Cerebellar nuclear complex (tissue), 1 donor: ENCODE measurements around the gene SOD1.

ENCODE experiments used
- DNase-seq, 2 experiments: peaks; one replicate each; lab custom pipeline; 2025; lab: John Stamatoyannopoulos, UW

The SOD1 gene

GRCh38 chr21:31684918-31685317 is 25.4 kb downstream of the SOD1 start:
- DNase-seq, result no peak

- DNase-seq, result peak; percentile 2 to 53
Measured at GRCh38 chr21:31686272-31686915, 26.9 kb downstream of the SOD1 start.

- DNase-seq, result no peak
Measured at GRCh38 chr21:31687108-31687507, 27.6 kb downstream of the SOD1 start.

- DNase-seq, result no peak
Measured at GRCh38 chr21:31688603-31689368, 29.3 kb downstream of the SOD1 start.

- no peak for DNase-seq
Measured at GRCh38 chr21:31693222-31693621, 33.7 kb downstream of the SOD1 start.

GRCh38 chr21:31696424-31696823 is 36.9 kb downstream of the SOD1 start:
- no peak for DNase-seq

GRCh38 chr21:31698461-31698860 is 39.0 kb downstream of the SOD1 start:
- DNase-seq, result no peak

GRCh38 chr21:31700040-31700439 is 40.5 kb downstream of the SOD1 start:
- no peak for DNase-seq

- no peak for DNase-seq
Measured at GRCh38 chr21:31706562-31706961, 47.1 kb downstream of the SOD1 start.

- no peak for DNase-seq
Measured at GRCh38 chr21:31707499-31707898, 48.0 kb downstream of the SOD1 start.

GRCh38 chr21:31708541-31708940 is 49.0 kb downstream of the SOD1 start:
- DNase-seq, result no peak

GRCh38 chr21:31710586-31710985 is 51.1 kb downstream of the SOD1 start:
- no peak for DNase-seq

GRCh38 chr21:31711326-31711725 is 51.8 kb downstream of the SOD1 start:
- no peak for DNase-seq

- no peak for DNase-seq
Measured at GRCh38 chr21:31711745-31712285, 52.3 kb downstream of the SOD1 start.

GRCh38 chr21:31713115-31713514 is 53.6 kb downstream of the SOD1 start:
- no peak for DNase-seq

- no peak for DNase-seq
Measured at GRCh38 chr21:31713973-31714740, 54.7 kb downstream of the SOD1 start.

- no peak for DNase-seq
Measured at GRCh38 chr21:31714741-31715365, 55.4 kb downstream of the SOD1 start.

GRCh38 chr21:31716106-31716505 is 56.6 kb downstream of the SOD1 start:
- no peak for DNase-seq
